Activated CD4-positive, alpha-beta T cell treated with anti-CD3 and anti-CD28 coated beads, Interleukin-2, Interleukin-6, amounts not matched to agents 100 ng/mL and 50 ng/mL, durations not matched to agents 16 hours and 8 hours (primary cell): Measurements from ENCODE around the gene PLB1.
"Not testable (repeated sequence)": the region's sequence is repeated elsewhere in the genome, so short reads cannot be mapped to it uniquely, and the experiment has no call there.

ENCODE experiments used
- DNase-seq: peaks from one replicate; pipeline ENCODE4 v3.0.0-alpha.2; 2020

Gene PLB1

GRCh38 chr2:28653892-28654662, 158.2 kb downstream of the PLB1 start:
- no peak for DNase-seq

- no peak for DNase-seq
Measured at GRCh38 chr2:28654663-28655320, 158.9 kb downstream of the PLB1 start.

GRCh38 chr2:28656937-28657615, 161.2 kb downstream of the PLB1 start:
- DNase-seq = no peak

- DNase-seq = no peak
Measured at GRCh38 chr2:28658369-28658768, 162.5 kb downstream of the PLB1 start.

GRCh38 chr2:28659127-28659526, 163.3 kb downstream of the PLB1 start:
- DNase-seq = no peak

GRCh38 chr2:28661589-28662001, 165.7 kb downstream of the PLB1 start:
- DNase-seq = no peak

GRCh38 chr2:28662044-28662443, 166.2 kb downstream of the PLB1 start:
- no peak for DNase-seq

GRCh38 chr2:28662468-28663181, 166.8 kb downstream of the PLB1 start:
- DNase-seq = no peak

- no peak for DNase-seq
Measured at GRCh38 chr2:28663359-28663758, 167.5 kb downstream of the PLB1 start.

GRCh38 chr2:28664120-28664842, 168.4 kb downstream of the PLB1 start:
- no peak for DNase-seq

GRCh38 chr2:28665041-28665704, 169.3 kb downstream of the PLB1 start:
- DNase-seq = no peak

GRCh38 chr2:28665811-28666377, 170.0 kb downstream of the PLB1 start:
- not testable (repeated sequence) for DNase-seq

GRCh38 chr2:28666496-28667184, 170.8 kb downstream of the PLB1 start:
- DNase-seq = no peak

GRCh38 chr2:28667261-28667660, 171.4 kb downstream of the PLB1 start:
- DNase-seq = no peak

GRCh38 chr2:28668106-28668814, 172.4 kb downstream of the PLB1 start:
- no peak for DNase-seq

GRCh38 chr2:28668880-28669279, 173.0 kb downstream of the PLB1 start:
- DNase-seq = no peak

- DNase-seq = no peak
Measured at GRCh38 chr2:28670856-28671255, 175.0 kb downstream of the PLB1 start.

- no peak for DNase-seq
Measured at GRCh38 chr2:28673338-28673737, 177.5 kb downstream of the PLB1 start.

GRCh38 chr2:28674062-28674712, 178.3 kb downstream of the PLB1 start:
- no peak for DNase-seq

GRCh38 chr2:28674713-28675068, 178.8 kb downstream of the PLB1 start:
- DNase-seq = no peak
